ENCODE measurements around the gene PARVB.
A peak's percentile ranks its signal among the peaks of the same experiment; 100 is the strongest.

The PARVB gene

DNA sequence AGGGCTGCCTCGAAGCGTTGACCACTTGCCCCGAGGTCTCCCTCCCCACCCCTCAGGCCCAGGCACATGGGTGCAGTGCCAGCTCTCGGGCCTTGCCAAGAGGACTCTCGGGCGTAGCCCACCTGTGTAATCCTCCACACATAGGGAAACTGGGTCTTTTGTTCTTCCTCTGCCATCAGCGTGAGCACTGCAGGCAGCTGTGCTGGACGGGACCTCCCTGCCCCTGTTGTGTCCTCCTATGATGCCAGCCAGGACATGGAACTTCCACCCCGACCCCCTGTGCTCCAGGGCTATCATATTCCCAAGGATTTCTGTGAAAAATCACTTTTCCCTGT, 66.4 kb downstream of the PARVB start:
- H3K4me3 ChIP-seq (ENCODE audit: low read depth, low read length), result no peak overlapping the region
- no peak for DNase-seq (ENCODE audit: low read depth)
- TF ChIP-seq POLR2A (IDR thresholded peaks at IDR 0.05; ENCODE audit: extremely low read depth, insufficient read length), result no peak
- TF ChIP-seq, protein P1, sequence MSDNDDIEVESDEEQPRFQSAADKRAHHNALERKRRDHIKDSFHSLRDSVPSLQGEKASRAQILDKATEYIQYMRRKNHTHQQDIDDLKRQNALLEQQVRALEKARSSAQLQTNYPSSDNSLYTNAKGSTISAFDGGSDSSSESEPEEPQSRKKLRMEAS (IDR thresholded peaks at IDR 0.05; ENCODE audit: low read depth, low read length), result no peak
- TF ChIP-seq MYC (IDR thresholded peaks at IDR 0.05; ENCODE audit: low read depth, low read length), result no peak
- TF ChIP-seq, protein P2, sequence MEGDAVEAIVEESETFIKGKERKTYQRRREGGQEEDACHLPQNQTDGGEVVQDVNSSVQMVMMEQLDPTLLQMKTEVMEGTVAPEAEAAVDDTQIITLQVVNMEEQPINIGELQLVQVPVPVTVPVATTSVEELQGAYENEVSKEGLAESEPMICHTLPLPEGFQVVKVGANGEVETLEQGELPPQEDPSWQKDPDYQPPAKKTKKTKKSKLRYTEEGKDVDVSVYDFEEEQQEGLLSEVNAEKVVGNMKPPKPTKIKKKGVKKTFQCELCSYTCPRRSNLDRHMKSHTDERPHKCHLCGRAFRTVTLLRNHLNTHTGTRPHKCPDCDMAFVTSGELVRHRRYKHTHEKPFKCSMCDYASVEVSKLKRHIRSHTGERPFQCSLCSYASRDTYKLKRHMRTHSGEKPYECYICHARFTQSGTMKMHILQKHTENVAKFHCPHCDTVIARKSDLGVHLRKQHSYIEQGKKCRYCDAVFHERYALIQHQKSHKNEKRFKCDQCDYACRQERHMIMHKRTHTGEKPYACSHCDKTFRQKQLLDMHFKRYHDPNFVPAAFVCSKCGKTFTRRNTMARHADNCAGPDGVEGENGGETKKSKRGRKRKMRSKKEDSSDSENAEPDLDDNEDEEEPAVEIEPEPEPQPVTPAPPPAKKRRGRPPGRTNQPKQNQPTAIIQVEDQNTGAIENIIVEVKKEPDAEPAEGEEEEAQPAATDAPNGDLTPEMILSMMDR (IDR thresholded peaks at IDR 0.05; ENCODE audit: low read depth, low read length), result no peak

DNA sequence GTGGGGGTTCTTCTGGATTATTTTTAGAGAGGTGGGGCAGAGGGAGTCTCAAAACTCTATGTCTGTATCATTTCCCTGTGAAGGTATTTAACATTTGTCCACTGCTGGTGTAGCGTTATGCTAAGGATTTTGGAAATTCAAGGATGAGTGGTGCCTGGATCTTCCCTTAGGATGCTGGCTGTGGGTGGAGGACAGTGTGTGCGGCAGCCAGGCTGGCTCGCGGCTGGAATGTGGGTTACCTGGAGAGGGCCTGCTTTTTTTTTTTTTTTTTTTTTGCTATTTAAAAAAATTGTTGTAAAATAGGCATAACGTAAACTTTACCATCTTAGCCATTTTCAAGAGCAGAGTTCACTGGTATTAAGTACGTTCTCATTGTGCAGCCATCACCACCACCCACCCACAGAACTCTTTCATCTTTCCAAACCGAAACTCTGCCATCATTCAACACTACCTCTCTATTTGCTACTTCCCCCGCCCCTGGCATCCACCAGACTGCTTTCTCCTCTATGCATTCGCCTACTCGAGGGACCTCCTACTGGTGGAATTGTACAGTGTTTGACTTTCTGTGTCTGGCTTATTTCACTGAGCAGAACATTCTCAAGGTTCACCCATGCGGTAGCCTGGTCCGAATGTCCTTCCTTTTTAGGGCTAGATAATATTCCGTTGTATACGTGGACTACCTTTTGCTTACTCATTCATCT, 67.1 kb downstream of the PARVB start:
- no peak overlapping the region for H3K4me3 ChIP-seq (ENCODE audit: low read depth, low read length)
- peak; percentile 40 for DNase-seq (ENCODE audit: low read depth)
- no peak for TF ChIP-seq POLR2A (IDR thresholded peaks at IDR 0.05; ENCODE audit: extremely low read depth, insufficient read length)
- TF ChIP-seq, protein P2 (IDR thresholded peaks at IDR 0.05; ENCODE audit: low read depth, low read length), result peak; percentile 17

DNA sequence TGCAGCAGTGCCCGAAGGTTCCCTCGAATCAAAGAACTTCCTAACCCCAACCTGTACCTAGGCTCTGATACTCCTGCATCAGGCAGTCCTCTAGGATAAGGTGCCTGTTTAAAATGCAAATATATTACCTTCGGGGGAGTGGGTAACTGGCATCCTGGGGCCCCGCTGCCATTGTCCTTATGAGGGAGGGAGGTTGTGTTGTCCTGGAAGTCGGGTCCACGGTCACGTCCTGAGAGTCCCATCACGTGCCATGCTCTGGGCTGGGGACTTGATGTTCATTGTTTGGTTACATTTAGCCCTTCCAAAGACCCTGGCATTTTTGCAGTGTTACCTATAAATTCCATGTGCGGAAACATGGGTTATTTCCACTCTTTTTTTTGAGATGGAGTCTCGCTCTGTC, 67.6 kb downstream of the PARVB start:
- TF ChIP-seq MYC (IDR thresholded peaks at IDR 0.05; ENCODE audit: low read depth, low read length) (no peak), POLR2A (IDR thresholded peaks at IDR 0.05; ENCODE audit: extremely low read depth, insufficient read length) (no peak)
- TF ChIP-seq, protein P1 (IDR thresholded peaks at IDR 0.05; ENCODE audit: low read depth, low read length), result no peak
- TF ChIP-seq, protein P2 (IDR thresholded peaks at IDR 0.05; ENCODE audit: low read depth, low read length), result no peak
- H3K4me3 ChIP-seq (ENCODE audit: low read depth, low read length), result no peak overlapping the region
- no peak for DNase-seq (ENCODE audit: low read depth)

DNA sequence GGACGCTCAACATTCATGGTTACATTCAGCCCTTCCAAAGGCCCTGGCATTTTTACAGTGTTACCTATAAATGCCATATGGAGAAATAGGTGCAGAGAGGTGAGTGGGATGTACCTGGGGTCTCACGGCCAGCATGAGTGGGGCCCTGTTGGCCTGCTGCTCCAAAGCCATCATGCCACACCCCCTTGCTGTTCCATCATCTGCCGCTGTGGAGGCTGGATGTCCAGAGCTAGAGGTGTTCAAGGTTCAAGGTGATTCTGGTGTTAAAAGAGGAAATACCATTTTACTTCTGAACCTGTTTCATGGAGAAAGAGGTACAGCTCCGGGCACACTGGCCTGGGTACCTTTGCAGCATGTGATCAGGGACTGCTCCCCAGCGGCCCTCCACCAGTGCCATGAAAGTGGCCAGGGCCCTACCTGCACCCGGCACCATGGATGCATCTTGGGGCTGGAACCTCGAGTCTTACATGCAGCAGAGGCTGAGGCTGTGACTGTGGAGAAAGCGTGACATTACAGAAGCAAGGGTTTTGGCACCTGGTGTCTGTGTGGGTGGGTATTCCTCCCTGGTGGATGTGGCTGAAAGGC, 68.6 kb downstream of the PARVB start:
- DNase-seq (ENCODE audit: low read depth), result no peak
- no peak for TF ChIP-seq MYC (IDR thresholded peaks at IDR 0.05; ENCODE audit: low read depth, low read length)
- TF ChIP-seq, protein P1 (IDR thresholded peaks at IDR 0.05; ENCODE audit: low read depth, low read length), result no peak
- TF ChIP-seq, protein P2 (IDR thresholded peaks at IDR 0.05; ENCODE audit: low read depth, low read length), result no peak
- TF ChIP-seq POLR2A (IDR thresholded peaks at IDR 0.05; ENCODE audit: extremely low read depth, insufficient read length), result no peak
- no peak overlapping the region for H3K4me3 ChIP-seq (ENCODE audit: low read depth, low read length)

DNA sequence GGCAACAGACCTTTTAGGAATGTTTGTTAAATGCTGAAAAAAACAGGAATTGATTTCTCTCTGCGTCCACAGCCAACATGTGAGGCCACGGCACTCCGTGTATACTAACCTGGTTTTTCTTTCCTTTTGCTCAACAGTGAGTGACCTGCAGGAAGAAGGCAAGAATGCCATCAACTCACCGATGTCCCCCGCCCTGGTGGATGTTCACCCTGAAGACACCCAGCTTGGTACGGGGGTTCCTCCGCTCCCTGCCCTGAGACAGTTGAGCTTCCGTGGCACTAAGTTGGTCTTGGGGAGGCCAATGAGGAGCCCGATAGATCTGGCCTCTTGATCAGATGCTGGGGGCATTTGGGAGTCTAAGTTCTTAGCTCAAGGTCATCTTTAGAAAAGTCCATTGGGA, 69.7 kb downstream of the PARVB start:
- DNase-seq (ENCODE audit: low read depth), result no peak
- no peak overlapping the region for H3K4me3 ChIP-seq (ENCODE audit: low read depth, low read length)
- TF ChIP-seq, protein P1 (IDR thresholded peaks at IDR 0.05; ENCODE audit: low read depth, low read length), result no peak
- no peak for TF ChIP-seq POLR2A (IDR thresholded peaks at IDR 0.05; ENCODE audit: extremely low read depth, insufficient read length)
- no peak for TF ChIP-seq MYC (IDR thresholded peaks at IDR 0.05; ENCODE audit: low read depth, low read length)
- TF ChIP-seq, protein P2 (IDR thresholded peaks at IDR 0.05; ENCODE audit: low read depth, low read length), result no peak
